Lung (tissue), 12 donors: ENCODE measurements around the gene AUTS2. TPM values are rescaled to one million over a fixed set of nuclear protein-coding genes. Genes with fewer than 3 reads are reported as not detected.

Experiments used
- ATAC-seq: fragments of 200-7000 bp; cut with Tn5 transposase; one replicate; pipeline ENCODE4 v1.9.1; 2020; ENCODE audit warnings: moderate number of reproducible peaks; ENCODE audit not compliant: insufficient read depth, low FRiP score
- DNase-seq, 3 donors: peaks; one replicate each; pipeline ENCODE4 v3.0.0-alpha.2; 2013 to 2017
- H3K27ac ChIP-seq, 2 donors: one replicate each; pipeline ENCODE4 v1.5.1; 2013; ENCODE audit warnings: mild to moderate bottlenecking in 2 of 2, moderate library complexity in 2 of 2, control low read depth in 1 of 2, inconsistent platforms in 1 of 2, low read depth in 1 of 2, low read length in 1 of 2
- H3K27me3 ChIP-seq, 3 donors: one replicate each; pipeline ENCODE4 v1.5.1; 2013; ENCODE audit warnings: low read length in 2 of 3; ENCODE audit not compliant: control insufficient read depth in 3 of 3, insufficient read depth in 3 of 3
- H3K36me3 ChIP-seq, 4 donors: one replicate each; pipeline ENCODE4 v1.5.1; 2013; ENCODE audit warnings: low read length in 4 of 4, mild to moderate bottlenecking in 1 of 4, moderate library complexity in 1 of 4; ENCODE audit not compliant: control insufficient read depth in 4 of 4, insufficient read depth in 4 of 4
- H3K4me1 ChIP-seq, 5 donors: one replicate each; pipeline ENCODE4 v1.5.1; 2013; ENCODE audit warnings: low read length in 5 of 5, mild to moderate bottlenecking in 2 of 5, moderate library complexity in 1 of 5; ENCODE audit not compliant: control insufficient read depth in 5 of 5, insufficient read depth in 5 of 5
- H3K4me3 ChIP-seq: one replicate; pipeline ENCODE4 v1.5.1; 2013; ENCODE audit warnings: mild to moderate bottlenecking, control low read depth, moderate library complexity
- H3K9ac ChIP-seq, 2 donors: one replicate each; pipeline ENCODE4 v1.5.1; 2013; ENCODE audit warnings: low read length in 2 of 2, control low read depth in 1 of 2; ENCODE audit not compliant: insufficient read depth in 1 of 2
- H3K9me3 ChIP-seq, 4 donors: one replicate each; pipeline ENCODE4 v1.5.1; 2013; ENCODE audit warnings: low read length in 3 of 4, mild to moderate bottlenecking in 1 of 4, moderate library complexity in 1 of 4; ENCODE audit not compliant: control insufficient read depth in 4 of 4, insufficient read depth in 3 of 4
- WGBS, 2 donors: extraction: QIAGEN DNeasy Blood & Tissue Kit; methylation state at CpG; one replicate each; pipeline ENCODE4 v1.1.7; 2013; 5-methylcytosine and 5-hydroxymethylcytosine counted together
- polyA plus RNA-seq, 2 donors: library from polyadenylated mRNA; stranded (reverse); fragments of 200-250 nt; gene quantifications; one replicate each; pipeline ENCODE4 v1.2.1, GENCODE V29; 2013
- total RNA-seq, 2 donors: library from RNA; depleted of rRNA in 1 of 2; stranded (reverse); fragments of >200 nt in 1 of 2; gene quantifications; one replicate each; pipeline ENCODE4 v1.2.1, GENCODE V29; 2014 to 2021
- TF ChIP-seq, protein P1 (sequence below): IDR thresholded peaks from 2 replicates; pipeline ENCODE4 v1.5.1; 2012; ENCODE audit warnings: mild to moderate bottlenecking; ENCODE audit errors: control extremely low read depth, extremely low read depth
- donor health status: control.
- donor health status: control.
- donor health status: Bipolar disorder and iron deficiency.
- donor health status: healthy.
- donor health status: DM: yes; HTN: yes; CAD: no.

AUTS2 gene
- total and polyA plus RNA-seq, 4 donors = 11.8 to 115 (median 40.6) TPM

DNA sequence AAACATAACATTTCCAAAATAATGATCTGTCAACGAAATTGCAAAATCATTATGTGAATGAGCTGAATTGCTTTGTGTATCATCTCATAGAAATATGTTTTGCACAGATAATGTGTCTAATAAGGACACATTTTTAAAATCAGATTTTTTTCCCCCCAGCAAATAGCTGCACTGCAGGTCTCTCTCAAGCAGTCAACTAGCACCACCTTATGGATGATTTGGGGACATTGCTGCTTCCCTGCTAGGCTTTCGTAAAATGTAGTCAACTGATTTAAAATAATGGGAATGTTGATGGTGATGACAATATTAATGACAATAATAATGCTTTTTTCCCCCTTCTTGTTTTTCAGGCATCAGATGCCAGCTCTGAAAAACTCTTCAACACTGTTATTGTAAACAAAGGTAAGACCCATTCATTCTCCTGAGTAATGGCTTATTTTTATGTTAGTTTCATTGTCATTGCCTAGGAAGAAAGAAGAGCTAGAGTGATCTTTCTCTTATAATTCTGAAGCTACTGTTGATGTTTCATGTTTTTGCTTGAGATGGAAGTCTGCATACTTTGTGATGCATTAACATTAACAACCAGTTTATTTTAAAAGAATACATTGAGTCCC lies 1100.1 kb downstream of the AUTS2 start:
- Histone ChIP-seq H3K36me3 (peaks cover 0 to 24% (median 10%) of the 10 kb centered on the region in 4 donors), H3K27me3 (no peaks in the 10 kb centered on the region), H3K4me1 (peaks cover 0 to 38% (median 0%) of the 10 kb centered on the region in 5 donors), H3K27ac (no peak overlapping the region), H3K4me3 (no peak overlapping the region), H3K9me3 (no peaks in the 10 kb centered on the region), H3K9ac (no peak overlapping the region)
- TF ChIP-seq, protein P1, sequence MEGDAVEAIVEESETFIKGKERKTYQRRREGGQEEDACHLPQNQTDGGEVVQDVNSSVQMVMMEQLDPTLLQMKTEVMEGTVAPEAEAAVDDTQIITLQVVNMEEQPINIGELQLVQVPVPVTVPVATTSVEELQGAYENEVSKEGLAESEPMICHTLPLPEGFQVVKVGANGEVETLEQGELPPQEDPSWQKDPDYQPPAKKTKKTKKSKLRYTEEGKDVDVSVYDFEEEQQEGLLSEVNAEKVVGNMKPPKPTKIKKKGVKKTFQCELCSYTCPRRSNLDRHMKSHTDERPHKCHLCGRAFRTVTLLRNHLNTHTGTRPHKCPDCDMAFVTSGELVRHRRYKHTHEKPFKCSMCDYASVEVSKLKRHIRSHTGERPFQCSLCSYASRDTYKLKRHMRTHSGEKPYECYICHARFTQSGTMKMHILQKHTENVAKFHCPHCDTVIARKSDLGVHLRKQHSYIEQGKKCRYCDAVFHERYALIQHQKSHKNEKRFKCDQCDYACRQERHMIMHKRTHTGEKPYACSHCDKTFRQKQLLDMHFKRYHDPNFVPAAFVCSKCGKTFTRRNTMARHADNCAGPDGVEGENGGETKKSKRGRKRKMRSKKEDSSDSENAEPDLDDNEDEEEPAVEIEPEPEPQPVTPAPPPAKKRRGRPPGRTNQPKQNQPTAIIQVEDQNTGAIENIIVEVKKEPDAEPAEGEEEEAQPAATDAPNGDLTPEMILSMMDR = peak; percentile 86
- peak; percentile 57 to 88 (median 81) for DNase-seq
- 17 to 33% methylated on average over 2 of the region's 2 CpGs for WGBS, 2 donors
- no peak for ATAC-seq

DNA sequence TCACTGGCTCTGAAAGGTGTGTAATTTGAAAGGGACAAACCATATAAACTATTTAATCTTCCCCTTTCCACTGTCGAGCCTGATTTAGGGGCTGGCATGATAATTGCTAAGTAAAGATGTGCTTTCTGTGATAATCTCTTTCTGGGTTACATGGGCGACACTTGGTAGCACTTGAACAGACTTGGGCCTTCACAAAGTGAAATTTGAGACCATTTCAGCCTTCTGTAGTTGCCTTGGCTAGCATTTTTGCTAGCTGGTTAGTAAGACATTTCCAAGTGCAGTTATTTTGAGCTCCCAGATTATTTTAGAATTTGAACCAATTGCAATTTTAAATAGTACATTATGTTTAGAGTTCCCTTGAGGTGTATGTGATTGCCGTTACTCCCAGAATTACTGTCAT lies 1101.0 kb downstream of the AUTS2 start:
- Histone ChIP-seq H3K4me3 (no peak overlapping the region), H3K9me3 (no peaks in the 10 kb centered on the region), H3K36me3 (peaks cover 0 to 24% (median 10%) of the 10 kb centered on the region in 4 donors), H3K9ac (no peak overlapping the region), H3K27me3 (no peaks in the 10 kb centered on the region), H3K4me1 (peaks cover 0 to 41% (median 3%) of the 10 kb centered on the region in 5 donors), H3K27ac (no peak overlapping the region)
- 93 to 94% methylated on average over 3 of the region's 3 CpGs for WGBS, 2 donors
- TF ChIP-seq, protein P1 = no peak
- DNase-seq (no peak), ATAC-seq (no peak)

DNA sequence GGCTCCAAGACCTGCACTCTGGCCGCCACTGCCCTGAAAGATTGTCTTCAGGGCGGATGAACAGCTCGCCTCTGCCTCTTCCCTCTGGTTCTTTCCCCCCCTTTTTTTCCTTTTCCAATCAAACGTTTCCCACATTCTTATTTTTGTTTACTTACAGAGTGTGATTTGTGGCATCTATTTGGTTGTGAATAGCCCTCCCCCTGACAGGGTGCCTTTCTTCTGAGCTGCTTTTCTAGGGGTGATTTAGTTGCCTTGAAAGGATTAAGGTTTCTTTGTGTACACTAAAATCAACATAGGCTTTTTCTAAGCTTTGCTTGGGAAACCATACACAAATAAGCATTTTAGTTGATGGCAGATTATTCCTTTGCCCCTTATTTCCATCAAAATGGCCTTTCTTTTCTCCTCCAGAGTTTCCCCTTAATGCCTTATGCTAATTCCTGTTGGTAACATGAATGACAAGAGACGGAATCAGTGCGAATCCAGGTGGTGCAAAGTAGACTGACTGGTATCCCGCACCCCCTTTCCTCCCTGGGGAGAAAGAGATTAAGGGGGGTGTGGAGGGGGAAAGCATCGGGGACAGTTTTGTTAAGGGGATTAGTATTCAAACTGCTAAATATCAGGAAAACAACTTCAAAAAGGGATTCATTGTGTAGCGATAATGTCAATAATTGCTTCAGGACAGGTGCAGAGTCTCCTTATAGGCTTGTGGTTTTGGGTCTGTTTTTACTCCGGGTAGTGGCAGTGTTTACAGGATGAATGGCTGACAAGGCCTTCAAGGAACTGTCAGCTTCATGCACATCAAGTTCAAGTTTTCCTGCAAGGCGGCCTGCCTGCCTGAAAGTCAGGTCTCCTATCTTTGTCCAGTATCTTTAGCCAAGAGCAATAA lies 1102.0 kb downstream of the AUTS2 start:
- Histone ChIP-seq H3K4me3 (no peak overlapping the region), H3K27ac (no peak overlapping the region), H3K27me3 (no peaks in the 10 kb centered on the region), H3K36me3 (peaks cover 0 to 24% (median 10%) of the 10 kb centered on the region in 4 donors), H3K9me3 (no peaks in the 10 kb centered on the region), H3K9ac (no peak overlapping the region), H3K4me1 (peaks cover 0 to 51% (median 5%) of the 10 kb centered on the region in 5 donors)
- ATAC-seq (no peak), DNase-seq (no peak)
- 78 to 83% methylated on average over 11 of the region's 11 CpGs for WGBS, 2 donors
- TF ChIP-seq, protein P1 = no peak
